NCI-H526 (cell line): ENCODE results near the gene MLLT1.

Experiments
- DNase-seq, 2 experiments: peaks; one replicate each; lab custom pipeline; 2025; lab: John Stamatoyannopoulos, UW

MLLT1 gene

GRCh38 chr19:6259312-6259861, 20.4 kb downstream of the MLLT1 start:
- no peak for DNase-seq

- no peak for DNase-seq
These were observed 20.9 kb downstream of the MLLT1 start for GRCh38 chr19:6258812-6259311.

GRCh38 chr19:6253954-6254733, 25.6 kb downstream of the MLLT1 start:
- no peak for DNase-seq

GRCh38 chr19:6252066-6252465, 27.7 kb downstream of the MLLT1 start:
- DNase-seq: no peak

GRCh38 chr19:6250909-6251308, 28.9 kb downstream of the MLLT1 start:
- DNase-seq: no peak

- DNase-seq: no peak
These were observed 29.7 kb downstream of the MLLT1 start for GRCh38 chr19:6250024-6250615.

- DNase-seq: no peak
These were observed 30.5 kb downstream of the MLLT1 start for GRCh38 chr19:6249296-6249695.

- no peak for DNase-seq
These were observed 30.9 kb downstream of the MLLT1 start for GRCh38 chr19:6248844-6249243.

- no peak for DNase-seq
These were observed 31.4 kb downstream of the MLLT1 start for GRCh38 chr19:6248341-6248740.

- DNase-seq: no peak
These were observed 32.8 kb downstream of the MLLT1 start for GRCh38 chr19:6247007-6247288.

- peak in 1 of 2 experiments; percentile 9 for DNase-seq
These were observed 33.4 kb downstream of the MLLT1 start for GRCh38 chr19:6246174-6247006.

- DNase-seq: no peak
These were observed 37.1 kb downstream of the MLLT1 start for GRCh38 chr19:6242677-6243076.

- peak in 1 of 2 experiments; percentile 16 for DNase-seq
These were observed 37.9 kb downstream of the MLLT1 start for GRCh38 chr19:6241680-6242377.

GRCh38 chr19:6241056-6241455, 38.7 kb downstream of the MLLT1 start:
- no peak for DNase-seq

GRCh38 chr19:6239871-6240676, 39.7 kb downstream of the MLLT1 start:
- DNase-seq: no peak

GRCh38 chr19:6239401-6239844, 40.4 kb downstream of the MLLT1 start:
- no peak for DNase-seq

- DNase-seq: no peak
These were observed 41.0 kb downstream of the MLLT1 start for GRCh38 chr19:6238643-6239281.

GRCh38 chr19:6238256-6238642, 41.5 kb downstream of the MLLT1 start:
- DNase-seq: no peak

GRCh38 chr19:6236310-6237291, 43.2 kb downstream of the MLLT1 start:
- no peak for DNase-seq
